Brain microvascular endothelial cell (primary cell): ENCODE data around the gene BICDL1.

Experiments used
- DNase-seq: peaks from one replicate; pipeline ENCODE4 v3.0.0-alpha.2; 2020
- H3K27ac ChIP-seq: fragments of 250-450 bp; sonication (Bioruptor Pico); 2 replicates; pipeline ENCODE4 v1.5.1; 2020; ENCODE audit warnings: mild to moderate bottlenecking, moderate library complexity
- H3K27me3 ChIP-seq: fragments of 250-450 bp; sonication (Bioruptor Pico); replicated peaks from 2 replicates; pipeline ENCODE4 v1.5.1; 2020; ENCODE audit warnings: mild to moderate bottlenecking
- H3K36me3 ChIP-seq: fragments of 250-450 bp; sonication (Bioruptor Pico); replicated peaks from 2 replicates; pipeline ENCODE4 v1.5.1; 2020; ENCODE audit warnings: mild to moderate bottlenecking
- H3K4me3 ChIP-seq: 2 replicates; pipeline ENCODE4 v1.5.1; 2011; ENCODE audit warnings: low read depth, mild to moderate bottlenecking, control low read depth, low read length, moderate library complexity
- CTCF ChIP-seq: IDR thresholded peaks from 2 replicates; pipeline ENCODE4 v1.5.1; 2011; ENCODE audit warnings: low read depth, mild to moderate bottlenecking, moderate library complexity, low read length, control low read depth, inconsistent platforms; ENCODE audit errors: missing control alignments
- in situ Hi-C: cut with HindIII; loops from 2 replicates; pipeline ENCODE4 v1.10.0; 2017; ENCODE audit warnings: low sequenced_read_pairs, low pct_ligation_motif_present

BICDL1 gene

GRCh38 chr12:120019197-120019596 lies 30.2 kb downstream of the BICDL1 start:
- Histone ChIP-seq H3K27me3 (no peaks in the 10 kb centered on the region), H3K36me3 (no peaks in the 10 kb centered on the region), H3K27ac (no peak overlapping the region), H3K4me3 (no peak overlapping the region)
- in situ Hi-C loops: no loop called here
- DNase-seq: no peak
- TF ChIP-seq CTCF: no peak

- Histone ChIP-seq H3K4me3 (no peak overlapping the region), H3K27ac (no peak overlapping the region), H3K36me3 (no peaks in the 10 kb centered on the region), H3K27me3 (no peaks in the 10 kb centered on the region)
- TF ChIP-seq CTCF: no peak
- no peak for DNase-seq
- in situ Hi-C loops: no loop called here
Measured at GRCh38 chr12:120019938-120020337, 30.9 kb downstream of the BICDL1 start.

DNA sequence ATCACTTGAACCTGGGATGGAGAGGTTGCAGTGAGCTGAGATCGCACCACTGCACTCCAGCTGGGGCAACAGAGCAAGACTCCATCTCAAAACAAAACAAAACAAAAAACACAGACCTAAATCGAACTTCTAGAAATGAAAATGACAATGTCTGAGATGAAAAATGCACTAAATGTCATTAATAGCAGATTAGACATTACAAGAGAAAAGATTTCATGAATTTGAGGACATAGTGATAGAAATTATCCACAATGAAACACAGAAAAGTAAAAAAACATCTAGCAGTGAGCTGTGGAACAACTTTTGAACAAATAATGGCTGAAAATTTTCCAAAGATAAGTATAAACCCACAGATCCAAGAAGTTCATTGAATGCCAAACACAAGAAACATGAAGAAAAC lies 35.2 kb downstream of the BICDL1 start:
- Histone ChIP-seq H3K27ac (no peak overlapping the region), H3K4me3 (no peak overlapping the region), H3K36me3 (no peaks in the 10 kb centered on the region), H3K27me3 (no peaks in the 10 kb centered on the region)
- TF ChIP-seq CTCF: no peak
- in situ Hi-C loops: no loop called here
- no peak for DNase-seq

DNA sequence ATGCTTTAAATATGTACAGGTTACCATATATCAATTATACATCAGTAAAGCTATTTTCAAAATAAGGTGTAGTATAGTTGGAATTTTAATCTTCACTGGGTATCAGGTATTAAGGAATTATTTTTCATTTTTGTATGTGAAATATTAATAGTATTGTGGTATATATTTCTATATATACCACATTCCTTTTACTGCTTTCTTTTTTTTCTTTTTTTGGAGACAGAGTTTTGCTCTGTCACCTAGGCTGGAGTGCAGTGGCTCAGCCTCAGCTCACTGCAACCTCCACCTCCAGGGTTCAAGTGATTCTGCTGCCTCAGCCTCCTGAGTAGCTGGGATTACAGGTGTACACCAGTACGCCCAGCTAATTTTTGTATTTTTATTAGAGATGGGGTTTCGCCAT lies 36.6 kb downstream of the BICDL1 start:
- H3K4me3 ChIP-seq: no peak overlapping the region
- DNase-seq: no peak
- H3K36me3 ChIP-seq: no peaks in the 10 kb centered on the region
- H3K27me3 ChIP-seq: no peaks in the 10 kb centered on the region
- TF ChIP-seq CTCF: no peak
- in situ Hi-C loops: no loop called here
- H3K27ac ChIP-seq: no peak overlapping the region

- Histone ChIP-seq H3K27ac (no peak overlapping the region), H3K27me3 (no peaks in the 10 kb centered on the region), H3K36me3 (no peaks in the 10 kb centered on the region), H3K4me3 (no peak overlapping the region)
- no peak for TF ChIP-seq CTCF
- DNase-seq: no peak
- in situ Hi-C loops: no loop called here
Measured at GRCh38 chr12:120032242-120032641, 43.2 kb downstream of the BICDL1 start.

- no peak for TF ChIP-seq CTCF
- in situ Hi-C loops: no loop called here
- no peak overlapping the region for H3K4me3 ChIP-seq
Measured at GRCh38 chr12:120037851-120038250, 48.8 kb downstream of the BICDL1 start.

More at GRCh38 chr12:120037851-120038250, 48.8 kb downstream of the BICDL1 start:
- H3K27ac ChIP-seq: no peak overlapping the region
- no peaks in the 10 kb centered on the region for H3K36me3 ChIP-seq
- DNase-seq: no peak
- H3K27me3 ChIP-seq: no peaks in the 10 kb centered on the region
